SJCRH30 (cell line): Measurements from ENCODE around the gene ELP4. TPM values are rescaled to one million over a fixed set of nuclear protein-coding genes. Genes with fewer than 3 reads are reported as not detected.
"Not testable (repeated sequence)": the region's sequence is repeated elsewhere in the genome, so short reads cannot be mapped to it uniquely, and the experiment has no call there.

Source experiments
- DNase-seq, 2 experiments: peaks; one replicate each; pipeline ENCODE4 v3.0.0-alpha.2; 2015 to 2020
- H3K27ac ChIP-seq: fragments of 250-450 bp; sonication (Bioruptor Pico); 2 replicates; pipeline ENCODE4 v1.5.1; 2020; ENCODE audit warnings: mild to moderate bottlenecking, moderate library complexity
- H3K27me3 ChIP-seq: fragments of 250-450 bp; sonication (Bioruptor Pico); 2 replicates; pipeline ENCODE4 v1.5.1; 2020; ENCODE audit warnings: mild to moderate bottlenecking, moderate library complexity
- H3K36me3 ChIP-seq: fragments of 250-450 bp; sonication (Bioruptor Pico); 2 replicates; pipeline ENCODE4 v1.5.1; 2020; ENCODE audit warnings: mild to moderate bottlenecking, moderate library complexity
- H3K4me1 ChIP-seq: fragments of 250-450 bp; sonication (Bioruptor Pico); 2 replicates; pipeline ENCODE4 v1.5.1; 2020; ENCODE audit warnings: mild to moderate bottlenecking, moderate library complexity
- H3K4me3 ChIP-seq: fragments of 250-450 bp; sonication (Bioruptor Pico); 2 replicates; pipeline ENCODE4 v1.5.1; 2020; ENCODE audit warnings: mild to moderate bottlenecking, moderate library complexity
- H3K9me3 ChIP-seq: fragments of 250-450 bp; sonication (Bioruptor Pico); replicated peaks from 2 replicates; pipeline ENCODE4 v1.5.1; 2020; ENCODE audit warnings: mild to moderate bottlenecking, moderate library complexity
- total RNA-seq: library from RNA; depleted of rRNA; stranded (reverse); fragments of >200 nt; shearing (Covaris generic); gene quantifications from 2 replicates; pipeline ENCODE4 v1.2.3, GENCODE V29; 2014

Gene ELP4
- total RNA-seq, 1 experiment from 2014 or later = 21.6 TPM

- no peaks in the 10 kb centered on the region for H3K9me3 ChIP-seq
- peak overlapping the region; percentile 52 for H3K27ac ChIP-seq
- H3K36me3 ChIP-seq = no peaks in the 10 kb centered on the region
- peaks cover 20% of the 10 kb centered on the region for H3K4me1 ChIP-seq
- no peak overlapping the region for H3K4me3 ChIP-seq
- no peak for DNase-seq
- H3K27me3 ChIP-seq = no peaks in the 10 kb centered on the region
Observed at GRCh38 chr11:31646216-31646615, 136.6 kb downstream of the ELP4 start.

DNA sequence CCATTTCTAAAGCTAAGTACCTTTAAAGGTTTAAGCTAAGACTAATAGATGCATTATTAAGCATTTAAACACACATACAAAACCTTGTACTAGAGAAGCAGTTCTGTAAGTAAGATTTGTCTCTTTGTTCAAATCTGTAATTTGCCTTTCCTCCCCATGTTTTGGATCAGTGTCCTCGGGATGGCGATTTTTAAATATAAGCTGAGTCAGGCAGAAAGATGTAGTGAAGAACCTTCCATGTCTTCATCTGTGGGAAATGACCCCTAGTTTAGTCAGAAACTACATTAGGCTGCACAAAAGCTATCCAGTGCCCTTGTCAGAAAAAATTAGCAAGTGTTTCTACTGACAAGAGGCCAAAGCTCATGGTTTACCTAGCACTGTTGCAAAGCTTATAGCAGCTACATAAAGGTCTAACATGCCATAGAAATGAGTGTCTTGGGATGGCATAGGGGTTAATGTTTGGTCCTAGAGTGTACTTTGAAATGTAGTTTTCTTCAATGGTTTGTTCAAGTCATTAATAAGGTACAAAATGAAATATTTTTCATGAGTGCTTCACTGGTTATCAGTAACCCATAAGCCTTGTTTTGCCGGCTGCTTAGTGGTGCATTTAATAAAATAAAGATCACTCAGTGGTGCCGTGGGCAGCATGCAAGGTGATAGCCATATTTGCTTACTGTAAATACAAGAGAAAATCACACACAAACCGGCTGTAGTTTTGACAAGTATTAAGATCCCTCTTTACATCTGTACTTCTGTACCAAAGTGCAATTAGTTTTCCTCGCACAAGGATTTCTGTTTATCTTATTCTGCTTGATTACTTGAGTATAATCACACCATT lies 139.8 kb downstream of the ELP4 start:
- Histone ChIP-seq H3K4me1 (peaks cover 12% of the 10 kb centered on the region), H3K9me3 (no peaks in the 10 kb centered on the region), H3K36me3 (no peaks in the 10 kb centered on the region), H3K4me3 (no peak overlapping the region), H3K27ac (no peak overlapping the region), H3K27me3 (no peaks in the 10 kb centered on the region)
- no peak for DNase-seq

GRCh38 chr11:31651208-31651607 lies 141.6 kb downstream of the ELP4 start:
- Histone ChIP-seq H3K4me3 (no peak overlapping the region), H3K9me3 (no peaks in the 10 kb centered on the region), H3K27me3 (no peaks in the 10 kb centered on the region), H3K36me3 (no peaks in the 10 kb centered on the region), H3K27ac (no peak overlapping the region), H3K4me1 (peaks cover 4% of the 10 kb centered on the region)
- no peak for DNase-seq

GRCh38 chr11:31651822-31652221 lies 142.3 kb downstream of the ELP4 start:
- no peak for DNase-seq
- H3K4me3 ChIP-seq = no peak overlapping the region
- no peaks in the 10 kb centered on the region for H3K9me3 ChIP-seq
- no peak overlapping the region for H3K27ac ChIP-seq
- H3K27me3 ChIP-seq = no peaks in the 10 kb centered on the region
- no peaks in the 10 kb centered on the region; the same call in 1 of the 2 replicates for H3K4me1 ChIP-seq
- no peaks in the 10 kb centered on the region for H3K36me3 ChIP-seq

GRCh38 chr11:31652528-31652927 lies 143.0 kb downstream of the ELP4 start:
- Histone ChIP-seq H3K4me1 (no peaks in the 10 kb centered on the region; the same call in 1 of the 2 replicates), H3K36me3 (no peaks in the 10 kb centered on the region), H3K4me3 (no peak overlapping the region), H3K27ac (no peak overlapping the region), H3K9me3 (no peaks in the 10 kb centered on the region), H3K27me3 (no peaks in the 10 kb centered on the region)
- DNase-seq = no peak

DNA sequence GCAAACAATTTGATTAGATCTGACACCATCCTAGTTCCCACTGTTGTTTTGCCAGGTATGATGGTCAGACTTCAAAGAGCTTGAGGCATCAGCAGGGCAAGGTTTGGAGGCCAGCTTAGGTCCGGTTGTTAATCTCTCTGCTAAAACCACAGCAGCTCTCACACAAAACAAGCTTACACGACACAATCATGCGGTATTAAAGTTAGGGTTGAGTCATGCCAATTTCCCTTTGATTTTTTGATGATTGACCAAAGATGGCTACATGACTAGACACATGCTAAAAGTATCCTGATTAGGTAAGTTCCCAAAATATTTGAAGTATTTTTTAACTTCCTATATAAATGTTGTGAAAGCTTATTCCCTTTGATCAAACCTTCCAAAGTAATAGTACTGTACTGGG lies 145.9 kb downstream of the ELP4 start:
- H3K4me1 ChIP-seq = no peaks in the 10 kb centered on the region; the same call in 1 of the 2 replicates
- no peaks in the 10 kb centered on the region for H3K27me3 ChIP-seq

DNA sequence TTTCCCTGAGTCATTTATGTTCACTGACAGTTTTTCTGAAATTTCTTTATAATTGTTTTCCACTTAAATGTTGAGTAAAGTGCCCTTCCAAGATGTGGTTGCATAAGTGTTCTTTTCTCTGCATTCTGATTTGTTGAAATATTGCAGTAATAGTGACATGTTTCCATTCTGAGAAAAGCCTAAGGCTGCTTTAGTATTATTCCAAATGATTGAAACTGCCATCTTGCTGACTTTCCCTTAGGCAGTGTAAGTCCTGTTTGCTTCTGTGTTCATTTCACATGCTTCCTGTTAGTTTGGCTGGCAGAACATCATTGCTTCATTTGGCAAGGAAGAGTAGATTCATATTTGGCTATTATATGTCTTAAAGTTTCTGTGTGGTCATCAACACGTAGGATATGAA lies 146.5 kb downstream of the ELP4 start:
- Histone ChIP-seq H3K36me3 (no peaks in the 10 kb centered on the region), H3K27me3 (no peaks in the 10 kb centered on the region), H3K9me3 (no peaks in the 10 kb centered on the region), H3K27ac (no peak overlapping the region), H3K4me1 (no peaks in the 10 kb centered on the region; the same call in 1 of the 2 replicates), H3K4me3 (no peak overlapping the region)
- no peak for DNase-seq

More for the DNA sequence above, 145.9 kb downstream of the ELP4 start:
- Histone ChIP-seq H3K36me3 (no peaks in the 10 kb centered on the region), H3K27ac (no peak overlapping the region), H3K4me3 (no peak overlapping the region), H3K9me3 (no peaks in the 10 kb centered on the region)
- DNase-seq = no peak

DNA sequence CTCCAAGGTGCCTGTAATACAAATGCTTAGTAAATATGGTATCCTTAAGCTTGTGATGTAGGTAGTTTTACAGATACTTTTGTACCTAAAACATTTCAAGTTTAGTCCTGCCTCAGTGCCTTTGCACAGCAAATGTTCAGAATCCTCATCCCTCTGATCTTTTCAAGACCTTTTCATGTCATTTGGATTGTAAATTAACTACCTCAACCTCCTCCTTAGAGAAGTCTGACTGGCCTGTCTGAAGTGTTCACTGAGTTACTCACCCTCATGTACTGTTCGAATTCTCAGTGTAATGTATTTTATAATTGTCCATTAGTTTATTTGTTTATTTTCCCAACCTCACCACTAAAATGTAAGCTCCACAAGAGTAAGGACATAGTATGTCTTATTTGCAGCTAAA lies 147.5 kb downstream of the ELP4 start:
- H3K36me3 ChIP-seq = no peaks in the 10 kb centered on the region
- H3K4me1 ChIP-seq = no peaks in the 10 kb centered on the region; the same call in 1 of the 2 replicates
- no peaks in the 10 kb centered on the region for H3K9me3 ChIP-seq
- no peak for DNase-seq
- H3K4me3 ChIP-seq = no peak overlapping the region
- H3K27me3 ChIP-seq = no peaks in the 10 kb centered on the region
- no peak overlapping the region for H3K27ac ChIP-seq

DNA sequence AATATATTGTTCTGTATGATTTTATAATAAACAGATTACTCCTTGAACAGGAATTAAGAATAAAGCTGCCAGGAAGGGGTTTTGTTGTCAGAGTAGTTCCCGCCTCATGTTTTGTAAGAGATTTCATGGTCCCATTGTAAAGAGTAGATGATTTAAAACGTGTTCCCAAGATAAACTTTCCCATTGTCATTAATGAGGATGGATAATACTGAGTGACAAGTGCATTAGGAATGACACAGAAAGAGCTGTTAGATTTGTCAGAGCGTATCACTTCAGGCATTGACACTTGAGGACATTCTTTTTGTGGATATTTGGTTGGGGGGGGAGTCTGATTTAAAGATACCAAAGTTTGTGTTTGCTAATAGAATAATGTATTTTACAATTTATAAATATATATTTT lies 154.6 kb downstream of the ELP4 start:
- H3K27ac ChIP-seq = no peak overlapping the region

DNA sequence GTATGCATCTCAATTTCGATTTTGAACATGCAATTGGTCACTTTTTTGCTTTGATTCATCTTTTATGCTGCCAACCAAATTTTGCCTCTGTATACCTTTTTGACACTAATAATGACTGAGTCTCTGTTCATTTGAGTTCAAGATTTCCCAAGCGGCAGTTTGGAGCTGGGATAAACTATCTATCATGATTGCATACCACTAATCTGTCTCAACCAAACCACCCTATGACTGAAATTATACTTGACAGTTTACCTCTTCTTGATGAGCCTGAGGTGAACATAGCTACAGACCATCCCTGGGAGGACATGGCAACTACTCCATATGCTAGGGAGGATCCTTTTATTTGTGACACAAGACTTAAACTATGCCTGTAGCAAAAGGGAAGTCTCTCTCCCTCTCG lies 155.4 kb downstream of the ELP4 start:
- H3K9me3 ChIP-seq = no peaks in the 10 kb centered on the region

More for the DNA sequence above, 154.6 kb downstream of the ELP4 start:
- no peaks in the 10 kb centered on the region for H3K4me1 ChIP-seq
- H3K27me3 ChIP-seq = no peaks in the 10 kb centered on the region
- no peak for DNase-seq
- H3K9me3 ChIP-seq = no peaks in the 10 kb centered on the region
- H3K36me3 ChIP-seq = no peaks in the 10 kb centered on the region
- H3K4me3 ChIP-seq = no peak overlapping the region

DNA sequence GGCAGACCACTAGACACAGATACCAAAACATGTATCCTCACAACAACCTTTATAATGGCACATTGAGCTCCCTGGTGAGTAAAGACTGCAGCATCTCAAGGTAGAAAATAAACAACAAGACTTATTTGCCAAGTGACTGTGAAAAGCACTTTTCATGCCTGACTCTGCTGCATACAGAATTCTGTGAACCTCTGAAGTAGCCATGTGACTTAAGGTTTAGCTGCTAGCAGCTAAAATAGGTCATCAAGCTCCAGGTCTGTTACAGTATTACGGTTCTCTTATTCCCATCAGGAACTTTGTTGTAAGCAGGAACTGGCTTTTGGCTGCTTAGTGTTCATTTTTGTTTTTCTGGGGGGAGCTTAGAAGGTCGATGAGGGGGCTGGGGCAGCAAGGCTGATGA lies 162.1 kb downstream of the ELP4 start:
- no peaks in the 10 kb centered on the region for H3K9me3 ChIP-seq
- no peaks in the 10 kb centered on the region for H3K27me3 ChIP-seq
- H3K36me3 ChIP-seq = no peaks in the 10 kb centered on the region
- H3K27ac ChIP-seq = no peak overlapping the region
- DNase-seq = no peak
- H3K4me1 ChIP-seq = no peaks in the 10 kb centered on the region
- H3K4me3 ChIP-seq = no peak overlapping the region

More for the DNA sequence above, 155.4 kb downstream of the ELP4 start:
- H3K4me3 ChIP-seq = no peak overlapping the region
- H3K27ac ChIP-seq = no peak overlapping the region
- H3K27me3 ChIP-seq = no peaks in the 10 kb centered on the region
- H3K4me1 ChIP-seq = no peaks in the 10 kb centered on the region
- no peaks in the 10 kb centered on the region for H3K36me3 ChIP-seq
- no peak for DNase-seq

- H3K36me3 ChIP-seq, H3K4me3 ChIP-seq, H3K4me1 ChIP-seq, H3K9me3 ChIP-seq, DNase-seq, H3K27me3 ChIP-seq, H3K27ac ChIP-seq: not testable (repeated sequence)
Observed at GRCh38 chr11:31673108-31673507, 163.5 kb downstream of the ELP4 start.

GRCh38 chr11:31676280-31676982 lies 166.9 kb downstream of the ELP4 start:
- no peaks in the 10 kb centered on the region for H3K4me1 ChIP-seq

DNA sequence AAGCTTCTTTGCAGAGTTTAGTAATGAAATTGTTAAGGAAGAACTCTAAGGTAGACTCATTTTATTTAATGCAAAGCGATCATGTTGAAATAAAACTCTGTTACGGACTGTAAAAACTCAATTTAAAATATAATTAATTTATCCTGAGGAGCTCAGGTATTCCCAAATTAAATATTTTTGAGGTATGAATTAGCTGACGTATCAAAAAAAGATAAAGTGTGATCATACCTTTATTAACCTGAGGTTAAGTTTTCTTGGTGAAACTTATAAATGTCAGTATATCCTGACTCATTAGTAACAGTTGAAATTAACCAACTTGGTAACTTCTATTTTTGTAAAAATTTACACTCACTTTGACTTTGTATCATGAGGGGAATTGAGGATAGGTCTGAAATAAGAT lies 171.2 kb downstream of the ELP4 start:
- Histone ChIP-seq H3K27me3 (no peaks in the 10 kb centered on the region), H3K9me3 (no peaks in the 10 kb centered on the region), H3K4me3 (no peak overlapping the region), H3K27ac (no peak overlapping the region), H3K36me3 (no peaks in the 10 kb centered on the region), H3K4me1 (no peaks in the 10 kb centered on the region)
- no peak for DNase-seq

More at GRCh38 chr11:31676280-31676982, 166.9 kb downstream of the ELP4 start:
- Histone ChIP-seq H3K9me3 (no peaks in the 10 kb centered on the region), H3K27ac (no peak overlapping the region), H3K36me3 (no peaks in the 10 kb centered on the region), H3K4me3 (no peak overlapping the region), H3K27me3 (no peaks in the 10 kb centered on the region)
- DNase-seq = no peak

DNA sequence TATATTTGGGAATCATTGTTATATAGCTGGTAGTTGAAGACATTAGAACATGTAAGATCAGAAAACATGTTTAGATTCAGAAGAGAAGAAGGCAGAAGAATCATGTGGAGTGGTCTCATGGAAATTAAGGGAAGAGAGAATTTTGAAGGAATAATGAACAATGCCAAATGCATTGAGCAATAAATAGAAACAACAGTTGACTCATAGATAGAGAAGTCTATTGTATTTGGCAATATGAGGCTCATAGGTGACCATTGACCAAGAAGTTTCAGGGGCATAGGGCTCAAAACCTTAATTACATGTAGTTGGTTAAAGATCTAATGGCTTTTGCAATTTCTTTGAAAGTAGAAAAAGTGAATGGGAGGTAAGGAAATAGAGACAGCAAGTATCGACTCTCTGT lies 177.7 kb downstream of the ELP4 start:
- no peak overlapping the region for H3K4me3 ChIP-seq
- H3K27ac ChIP-seq = no peak overlapping the region
- no peaks in the 10 kb centered on the region for H3K36me3 ChIP-seq
- H3K9me3 ChIP-seq = no peaks in the 10 kb centered on the region
- H3K4me1 ChIP-seq = no peaks in the 10 kb centered on the region
- no peak for DNase-seq
- H3K27me3 ChIP-seq = no peaks in the 10 kb centered on the region
